OCI-M2 (cell line): ENCODE results near the gene KBTBD7.
"Not testable (repeated sequence)": the region's sequence is repeated elsewhere in the genome, so short reads cannot be mapped to it uniquely, and the experiment has no call there.

Experiments
- DNase-seq: peaks from one replicate; lab custom pipeline; 2025; ENCODE audit not compliant: unreplicated experiment; lab: John Stamatoyannopoulos, UW

KBTBD7 gene

GRCh38 chr13:41199526-41199925 lies 5.2 kb upstream of the KBTBD7 start:
- DNase-seq: no peak

- DNase-seq: no peak
Measured at GRCh38 chr13:41199079-41199478, 4.7 kb upstream of the KBTBD7 start.

- DNase-seq: no peak
Measured at GRCh38 chr13:41196620-41197019, 2.3 kb upstream of the KBTBD7 start.

- DNase-seq: no peak
Measured at GRCh38 chr13:41196011-41196410, 1.6 kb upstream of the KBTBD7 start.

- DNase-seq: no peak
Measured at GRCh38 chr13:41193469-41193868, 900 bp downstream of the KBTBD7 start.

GRCh38 chr13:41188584-41188983 lies 5.8 kb downstream of the KBTBD7 start:
- DNase-seq: no peak

- no peak for DNase-seq
Measured at GRCh38 chr13:41186481-41186880, 7.9 kb downstream of the KBTBD7 start.

GRCh38 chr13:41182231-41182630 lies 12.1 kb downstream of the KBTBD7 start:
- no peak for DNase-seq

GRCh38 chr13:41179593-41180250 lies 14.6 kb downstream of the KBTBD7 start:
- DNase-seq: no peak

GRCh38 chr13:41178040-41178439 lies 16.3 kb downstream of the KBTBD7 start:
- DNase-seq: no peak

GRCh38 chr13:41177616-41178015 lies 16.8 kb downstream of the KBTBD7 start:
- no peak for DNase-seq

GRCh38 chr13:41175576-41175975 lies 18.8 kb downstream of the KBTBD7 start:
- DNase-seq: not testable (repeated sequence)

- DNase-seq: no peak
Measured at GRCh38 chr13:41162151-41162550, 32.2 kb downstream of the KBTBD7 start.

- no peak for DNase-seq
Measured at GRCh38 chr13:41159174-41159573, 35.2 kb downstream of the KBTBD7 start.

GRCh38 chr13:41157048-41157717 lies 37.2 kb downstream of the KBTBD7 start:
- no peak for DNase-seq

- no peak for DNase-seq
Measured at GRCh38 chr13:41156620-41157019, 37.7 kb downstream of the KBTBD7 start.

GRCh38 chr13:41154042-41154441 lies 40.3 kb downstream of the KBTBD7 start:
- no peak for DNase-seq

GRCh38 chr13:41152005-41152404 lies 42.4 kb downstream of the KBTBD7 start:
- no peak for DNase-seq

GRCh38 chr13:41150058-41150457 lies 44.3 kb downstream of the KBTBD7 start:
- DNase-seq: no peak

- no peak for DNase-seq
Measured at GRCh38 chr13:41148419-41149283, 45.7 kb downstream of the KBTBD7 start.

- DNase-seq: no peak
Measured at GRCh38 chr13:41145136-41145908, 49.0 kb downstream of the KBTBD7 start.
